Measurements from ENCODE around the gene LAMA1. TPM values are rescaled to one million over a fixed set of nuclear protein-coding genes. Genes with fewer than 3 reads are reported as not detected.
A peak's percentile ranks its signal among the peaks of the same experiment; 100 is the strongest.

LAMA1 gene
- total and polyA plus RNA-seq, 2 of the 8 experiments (the other 6 are each of a cell fraction or from before 2014, with no cell fraction given) = 30.4 to 48.7 TPM

DNA sequence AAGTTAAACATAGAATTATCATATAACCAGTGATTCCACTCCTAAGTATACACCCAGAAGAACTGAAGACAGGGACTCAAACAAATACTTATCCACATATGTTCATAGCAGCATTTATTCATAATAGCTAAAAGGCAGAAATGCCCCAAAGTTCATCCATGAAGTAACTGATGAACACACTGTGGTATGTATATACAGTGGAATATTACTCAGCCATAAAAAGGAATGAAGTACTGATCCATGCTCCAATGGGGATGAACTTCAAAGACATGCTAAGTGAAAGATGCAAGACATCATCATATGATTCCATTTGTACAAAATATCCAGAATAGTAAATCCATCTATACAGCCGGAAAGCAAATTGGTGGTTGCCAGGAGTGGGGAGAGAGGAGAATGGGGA, 157.5 kb downstream of the LAMA1 start:
- Histone ChIP-seq H2BK120ac (replicated peaks; ENCODE audit: low read depth, low read length) (no peak overlapping the region), H3K23me2 (ENCODE audit: low read depth, low read length) (no peaks in the 10 kb centered on the region), H3K14ac (ENCODE audit: insufficient read length) (no peak overlapping the region), H3K4me2 (ENCODE audit: insufficient read depth in 1 of 2, low read depth in 2 of 2, low read length in 2 of 2) (no peak overlapping the region), H3K23ac (ENCODE audit: insufficient read length) (no peak overlapping the region), H2BK15ac (ENCODE audit: low read length) (no peak overlapping the region), H2BK5ac (ENCODE audit: low read depth, low read length) (no peak overlapping the region), H3K27ac (ENCODE audit: low read depth, low read length) (no peak overlapping the region), H3K9me3 (ENCODE audit: insufficient read depth in 2 of 2, low read depth in 1 of 2, low read length in 1 of 2) (0 out of 4 replicates have a peak, but pooled peaks cover 0 to 10% of the 10 kb centered on the region in 2 experiments), H3K4me1 (replicated peaks in 1 of 4; ENCODE audit: control insufficient read depth in 3 of 4, insufficient read depth in 4 of 4, low read length in 3 of 4) (no peaks in the 10 kb centered on the region), H4K91ac (replicated peaks; ENCODE audit: insufficient read length, low read length) (no peak overlapping the region), H4K20me1 (replicated peaks in 1 of 2; ENCODE audit: control insufficient read depth in 1 of 2, insufficient read depth in 2 of 2, low read length in 2 of 2) (peaks cover 2% of the 10 kb centered on the region in 2 experiments), H3K79me2 (ENCODE audit: control insufficient read depth in 1 of 2, insufficient read depth in 2 of 2, low read length in 2 of 2) (no peaks in the 10 kb centered on the region), H2BK20ac (ENCODE audit: low read length) (no peak overlapping the region), H3K9ac (replicated peaks in 1 of 4; ENCODE audit: extremely low read depth in 1 of 4, low read depth in 3 of 4, low read length in 3 of 4) (no peak overlapping the region), H3K4ac (replicated peaks; ENCODE audit: insufficient read length, low read depth, low read length) (no peak overlapping the region), H3K36me3 (ENCODE audit: control insufficient read depth in 2 of 4, insufficient read depth in 4 of 4, low read length in 3 of 4) (peaks cover 9 to 51% (median 38%) of the 10 kb centered on the region in 4 experiments), H3K79me1 (ENCODE audit: low read depth, low read length) (no peaks in the 10 kb centered on the region), H3K18ac (ENCODE audit: extremely low read depth, low read length) (no peak overlapping the region), H2AFZ (ENCODE audit: low read length) (no peak overlapping the region), H4K8ac (ENCODE audit: extremely low read depth, insufficient read depth, low read length) (no peak overlapping the region), H3K27me3 (replicated peaks in 1 of 4; ENCODE audit: control insufficient read depth in 3 of 4, extremely low read depth in 1 of 4, insufficient read depth in 3 of 4, low read length in 3 of 4) (no peaks in the 10 kb centered on the region), H4K5ac (ENCODE audit: insufficient read length, low read depth, low read length) (no peak overlapping the region), H3K4me3 (ENCODE audit: extremely low read depth in 1 of 4, insufficient read depth in 2 of 4, low read depth in 3 of 4, low read length in 4 of 4) (no peak overlapping the region), H3K56ac (replicated peaks; ENCODE audit: insufficient read length, low read depth, low read length) (no peak overlapping the region), H2BK12ac (ENCODE audit: low read depth, low read length) (no peak overlapping the region), H2AK5ac (ENCODE audit: low read depth, low read length) (no peak overlapping the region)
- ChIA-PET POLR2A (ENCODE audit: partially characterized antibody) (no interaction called here), CTCF (ENCODE audit: partially characterized antibody) (no interaction called here)
- WGBS, 2 experiments (ENCODE audit: extremely low coverage in 1 of 2, insufficient coverage in 1 of 2, insufficient read length in 1 of 2, insufficient replicate concordance in 2 of 2, low coverage in 1 of 2, low lambda C conversion rate in 2 of 2, missing lambda C conversion rate in 1 of 2) = 83% methylated on average over 1 of the region's 1 CpG; no CpG with 5 or more reads in 1 of the 2 experiments
- FAIRE-seq (no peak), DNase-seq (ENCODE audit: low read depth in 1 of 2, low spot score in 2 of 2) (no peak)
- TF ChIP-seq RXRA (IDR thresholded peaks at IDR 0.05; ENCODE audit: insufficient read depth, low read depth, low read length) (no peak), KDM1A (IDR thresholded peaks at IDR 0.05; ENCODE audit: borderline replicate concordance, low read length) (peak; percentile 55; the same call in 1 of the 2 replicates), CHD2 (IDR thresholded peaks at IDR 0.05; ENCODE audit: low read length) (no peak)
- TF ChIP-seq, protein P1, sequence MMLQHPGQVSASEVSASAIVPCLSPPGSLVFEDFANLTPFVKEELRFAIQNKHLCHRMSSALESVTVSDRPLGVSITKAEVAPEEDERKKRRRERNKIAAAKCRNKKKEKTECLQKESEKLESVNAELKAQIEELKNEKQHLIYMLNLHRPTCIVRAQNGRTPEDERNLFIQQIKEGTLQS (IDR thresholded peaks at IDR 0.05; ENCODE audit: insufficient read depth, low read depth, low read length) = no peak

Data from H1 (cell line).